Kidney tubule cell (primary cell): ENCODE data around the gene CTBP2.

Experiments
- DNase-seq: peaks from one replicate; pipeline ENCODE4 v3.0.0-alpha.2; 2018; ENCODE audit warnings: low spot score

The CTBP2 gene

DNA sequence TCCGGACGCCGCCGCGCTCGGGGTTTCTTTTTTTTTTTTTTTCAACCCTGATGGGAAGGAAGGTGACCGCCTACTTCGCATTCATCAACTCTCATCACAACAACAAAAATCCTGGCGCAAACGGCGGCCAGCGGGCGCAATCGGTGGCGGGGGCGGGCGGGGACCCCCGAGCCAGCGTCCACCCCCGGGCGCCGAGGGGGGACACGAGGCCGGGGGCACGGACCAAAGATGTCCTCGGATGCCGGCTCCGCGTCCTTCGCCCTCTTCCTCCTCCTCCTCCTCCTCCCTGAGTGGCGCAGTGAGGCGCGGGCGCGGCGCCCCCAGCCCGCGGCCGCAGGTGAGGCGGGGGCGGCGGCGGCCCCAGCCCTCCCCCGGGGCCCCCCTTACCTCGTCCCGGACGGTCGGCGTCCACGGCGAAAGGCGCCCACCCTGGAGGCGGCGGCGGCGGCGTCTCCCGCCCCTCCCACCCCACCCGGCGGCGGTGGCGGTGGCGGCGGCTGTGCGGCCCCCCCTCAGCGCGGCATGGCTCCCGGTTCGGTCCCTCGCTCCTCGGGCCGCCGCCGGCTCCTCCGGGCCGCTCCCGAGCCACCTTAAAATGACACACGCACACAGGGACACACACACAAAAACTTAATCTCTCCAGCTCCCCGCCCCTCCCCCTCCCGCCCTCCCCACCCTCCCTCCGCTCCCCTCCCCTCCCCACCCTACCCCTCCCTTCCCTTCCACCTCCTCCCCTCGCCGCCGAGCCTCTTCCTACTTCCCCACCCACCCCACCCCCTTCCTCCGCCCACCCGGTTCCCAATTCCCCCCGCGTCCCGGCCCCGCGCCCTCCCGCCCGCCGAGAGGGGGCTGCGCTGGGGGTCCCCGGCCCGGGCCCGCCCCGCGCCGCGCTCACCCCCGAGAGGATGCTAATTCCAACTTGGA is at the start of gene CTBP2:
Gene CTBP2, minus strand, starts transcription at position 632 of the 924 bp plus-strand sequence.
- peak; percentile 76 for DNase-seq

DNA sequence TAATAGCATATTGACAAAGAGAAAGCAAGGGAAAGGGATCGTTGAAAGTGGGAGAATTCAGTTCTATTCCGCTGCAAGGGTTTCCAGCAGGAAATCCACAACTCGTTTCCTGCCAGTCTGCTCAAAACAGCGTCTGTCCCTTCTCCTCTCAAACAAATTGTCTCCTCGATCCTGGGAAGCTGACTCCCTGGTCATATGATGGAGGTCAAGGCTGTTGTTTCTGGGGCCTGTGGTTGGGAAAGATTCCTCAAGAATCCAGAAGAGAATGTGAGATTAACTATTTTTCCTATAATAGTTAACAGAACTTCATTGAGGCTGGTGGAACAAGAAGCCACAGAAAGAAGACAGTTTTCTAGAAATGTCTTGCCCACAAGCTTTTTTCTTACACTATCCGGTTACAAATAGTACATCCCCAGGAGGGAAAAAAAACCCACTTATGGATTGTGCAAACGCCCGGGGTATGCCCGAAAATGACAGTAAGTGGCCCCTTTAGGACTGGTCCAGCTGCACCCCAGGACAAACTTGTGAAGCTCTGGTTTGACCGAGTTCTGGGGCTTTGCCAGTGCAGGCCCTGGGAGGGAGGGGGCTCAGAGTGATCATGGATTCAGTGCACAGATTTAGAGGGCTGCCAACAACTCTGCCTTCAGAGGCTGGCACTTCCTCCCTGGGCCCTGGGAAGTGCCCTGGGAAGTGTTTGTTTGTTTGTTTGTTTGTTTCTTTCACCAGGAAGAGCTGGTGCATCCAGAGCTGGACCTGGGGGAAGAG is 49.4 kb upstream of the CTBP2 start:
- DNase-seq: peak; percentile 80

DNA sequence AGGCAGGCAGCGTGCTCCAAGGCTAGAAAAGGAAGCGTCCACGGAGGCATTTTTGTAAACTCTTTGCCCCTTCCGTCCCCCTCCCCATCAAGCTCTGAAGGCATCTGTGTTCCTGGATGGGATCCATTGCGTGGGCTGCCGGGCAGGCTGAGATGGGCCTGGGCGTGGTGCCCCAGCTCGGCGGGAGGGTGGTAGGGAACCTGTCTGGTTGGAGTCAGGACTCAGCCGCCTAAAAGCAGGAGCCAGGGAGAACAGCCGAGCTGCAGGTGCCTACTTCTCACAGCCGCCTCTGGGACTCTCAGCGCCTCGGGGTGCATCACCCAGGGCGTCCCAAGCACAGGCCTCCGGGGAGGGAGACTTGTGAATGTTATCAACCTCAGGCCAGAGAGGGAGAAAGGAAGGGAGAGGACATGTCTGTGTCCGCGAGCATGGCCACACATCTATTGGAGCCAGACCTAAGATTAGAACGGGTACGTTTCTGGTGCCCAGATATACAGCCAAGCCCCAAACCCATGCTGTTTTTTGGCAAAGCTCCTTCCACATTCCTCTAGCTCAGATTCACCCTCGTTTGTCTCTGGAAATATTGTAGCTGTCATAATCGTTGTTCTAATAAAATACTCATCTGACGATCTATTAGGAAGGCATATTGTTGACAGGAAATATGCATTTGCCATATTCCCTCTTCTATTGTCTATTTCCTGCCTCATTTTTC is 48.6 kb upstream of the CTBP2 start:
- no peak for DNase-seq

DNA sequence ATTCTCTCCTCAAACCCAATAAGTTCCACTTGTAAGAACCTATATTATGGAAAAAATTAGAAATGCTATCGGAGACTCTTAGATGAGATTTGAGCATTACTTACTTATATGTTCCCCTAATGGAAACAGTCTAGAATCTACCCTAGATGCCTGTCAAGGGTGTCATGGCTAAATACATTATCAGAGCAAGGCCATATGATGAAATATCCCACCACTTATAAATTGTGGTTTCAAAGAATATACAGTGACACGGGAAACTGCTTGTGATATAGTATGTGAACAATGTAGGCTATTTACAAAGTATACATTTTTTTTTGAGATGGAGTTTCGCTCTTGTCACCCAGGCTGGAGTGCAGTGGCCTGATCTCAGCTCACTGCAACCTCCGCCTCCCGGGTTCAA is 46.3 kb upstream of the CTBP2 start:
- no peak for DNase-seq

DNA sequence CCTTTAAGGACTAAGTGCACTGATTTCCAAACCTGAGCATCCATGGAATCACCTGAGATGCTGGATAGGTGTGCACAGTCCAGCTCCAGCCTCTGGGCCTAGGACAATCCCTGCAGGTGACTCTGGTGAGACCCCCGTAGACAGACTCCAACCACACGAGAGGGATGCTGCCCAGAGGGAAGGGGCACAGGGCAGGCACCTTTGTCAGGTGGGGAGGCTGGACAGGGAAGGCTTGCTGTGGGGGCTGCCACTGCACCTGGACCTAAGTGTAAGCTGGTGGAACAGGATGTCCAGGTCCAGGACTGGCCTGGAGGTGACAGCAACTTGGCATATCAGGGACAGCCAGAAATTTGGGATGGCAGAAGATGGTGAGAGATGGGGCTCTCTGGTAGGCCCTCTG is 45.1 kb upstream of the CTBP2 start:
- DNase-seq: no peak

DNA sequence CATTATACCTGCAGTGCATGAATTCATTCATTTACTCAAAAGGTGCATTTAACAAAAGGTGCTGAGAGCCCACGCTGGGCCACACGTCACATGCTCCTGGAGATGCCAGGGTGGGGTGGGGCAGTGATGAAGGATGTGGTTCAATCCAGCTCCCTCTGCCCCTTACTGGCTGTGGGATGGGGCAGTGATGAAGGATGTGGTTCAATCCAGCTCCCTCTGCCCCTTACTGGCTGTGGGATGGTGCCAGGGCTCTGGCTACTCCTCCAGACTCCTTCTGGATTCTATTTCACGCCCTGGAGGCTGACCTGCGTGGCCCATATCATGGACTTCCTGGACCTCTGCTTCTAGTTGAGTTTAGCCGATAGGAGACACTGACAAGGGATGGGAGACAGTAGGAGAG is 44.0 kb upstream of the CTBP2 start:
- no peak for DNase-seq

DNA sequence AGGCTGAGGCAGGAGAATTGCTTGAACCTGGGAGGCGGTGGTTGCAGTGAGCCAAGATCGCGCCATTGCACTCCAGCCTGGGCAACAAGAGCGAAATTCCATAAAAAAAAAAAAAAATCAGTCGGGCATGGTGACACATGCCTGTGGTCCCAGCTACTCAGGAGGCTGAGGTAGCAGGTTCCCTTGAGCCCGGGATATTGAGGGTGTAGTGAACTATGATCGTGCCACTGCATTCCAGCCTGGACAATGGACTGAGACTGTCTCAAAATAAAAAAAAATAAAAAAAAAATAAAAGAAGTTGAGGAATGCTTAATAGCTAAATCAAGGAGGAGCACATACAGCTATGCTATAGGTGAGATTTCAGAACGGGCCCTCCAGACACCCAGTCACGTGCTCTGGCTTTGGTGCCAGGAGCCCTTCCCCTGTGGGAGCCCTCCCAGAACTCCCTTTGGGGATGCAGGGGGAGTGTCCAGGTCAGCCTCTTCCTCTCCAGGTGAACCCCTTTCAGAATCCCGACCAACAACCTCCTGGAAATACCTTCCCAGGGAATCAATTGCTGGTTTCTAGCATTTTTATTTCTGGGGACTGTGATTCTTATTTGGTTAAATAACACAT is 42.9 kb upstream of the CTBP2 start:
- DNase-seq: peak; percentile 68

DNA sequence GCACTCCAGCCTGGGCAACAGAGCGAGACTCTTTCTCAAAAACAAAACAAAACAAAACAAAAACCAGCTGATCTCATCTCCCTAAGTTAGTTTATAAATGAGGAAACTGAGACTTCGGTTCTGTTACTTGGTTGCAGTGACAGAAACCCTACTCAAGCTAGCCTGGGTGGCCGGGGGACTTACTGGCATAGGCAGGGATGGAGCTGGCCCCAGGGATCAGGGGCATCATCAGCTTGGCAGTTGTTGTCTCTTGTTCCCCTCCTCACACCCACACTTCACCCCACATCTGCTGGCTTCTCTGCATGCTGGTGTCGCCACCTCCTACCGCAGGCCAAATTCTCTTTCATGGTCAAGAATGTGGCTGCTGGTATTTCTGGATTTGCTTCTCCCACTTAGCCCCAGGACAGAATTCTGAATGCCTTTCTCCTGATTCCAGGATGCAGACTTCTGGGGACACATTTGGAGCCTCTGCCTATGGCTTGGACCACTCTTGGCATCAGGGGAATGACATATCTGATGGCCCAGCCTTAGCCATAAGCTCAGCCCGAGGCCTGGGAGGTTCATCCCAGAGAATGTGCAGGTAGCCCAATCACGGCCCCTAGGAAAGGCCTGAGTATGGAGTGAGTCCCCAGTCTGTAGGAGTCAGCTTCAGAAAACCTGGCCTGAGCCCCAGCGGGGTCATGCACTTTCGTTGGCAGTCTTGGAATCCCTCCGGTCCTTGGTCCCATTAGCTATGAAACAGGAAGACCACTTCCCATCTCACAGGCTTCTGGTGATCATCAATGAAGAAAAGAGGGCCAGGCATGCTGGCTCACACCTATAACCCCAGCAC is 41.6 kb upstream of the CTBP2 start:
- no peak for DNase-seq

DNA sequence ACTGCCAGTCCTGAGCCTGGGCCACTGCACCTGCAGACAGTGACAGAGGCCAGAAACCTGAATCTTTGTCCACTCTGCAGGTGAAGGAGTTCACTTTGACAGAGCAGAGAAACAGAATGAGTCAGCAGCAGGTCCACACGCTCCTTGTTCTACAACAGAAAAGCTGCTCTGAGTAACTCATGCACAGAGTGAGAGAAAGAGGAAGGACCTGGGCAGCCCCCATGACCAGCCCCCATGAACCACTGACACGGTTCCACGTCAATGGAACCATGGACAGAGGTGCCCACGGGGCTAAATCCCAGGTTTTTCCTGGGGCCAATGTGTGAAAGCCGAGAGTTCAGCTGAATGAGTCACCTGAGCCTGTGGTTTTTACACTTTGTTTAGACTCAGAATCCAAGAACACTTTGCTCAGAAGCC is 40.8 kb upstream of the CTBP2 start:
- peak; percentile 97 for DNase-seq

DNA sequence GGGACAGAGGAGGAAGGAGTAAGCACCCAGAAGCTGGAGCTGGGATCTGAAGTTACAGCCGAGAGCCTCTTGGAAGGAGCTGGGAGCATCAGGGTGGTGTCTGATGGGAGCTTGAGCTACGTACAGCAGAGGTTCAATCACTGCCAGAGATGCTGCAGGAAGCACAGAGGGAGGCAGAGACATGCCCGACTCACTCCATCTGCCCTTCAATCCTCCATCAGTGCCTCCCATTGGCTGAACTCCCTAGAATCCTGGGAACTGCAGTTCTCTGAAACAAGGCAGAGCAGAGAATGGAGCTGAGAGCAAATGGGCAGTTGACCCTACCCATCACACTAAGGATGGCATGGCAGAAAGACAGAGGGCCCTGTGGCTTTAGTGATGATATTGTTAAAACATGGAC is 40.0 kb upstream of the CTBP2 start:
- DNase-seq: no peak

DNA sequence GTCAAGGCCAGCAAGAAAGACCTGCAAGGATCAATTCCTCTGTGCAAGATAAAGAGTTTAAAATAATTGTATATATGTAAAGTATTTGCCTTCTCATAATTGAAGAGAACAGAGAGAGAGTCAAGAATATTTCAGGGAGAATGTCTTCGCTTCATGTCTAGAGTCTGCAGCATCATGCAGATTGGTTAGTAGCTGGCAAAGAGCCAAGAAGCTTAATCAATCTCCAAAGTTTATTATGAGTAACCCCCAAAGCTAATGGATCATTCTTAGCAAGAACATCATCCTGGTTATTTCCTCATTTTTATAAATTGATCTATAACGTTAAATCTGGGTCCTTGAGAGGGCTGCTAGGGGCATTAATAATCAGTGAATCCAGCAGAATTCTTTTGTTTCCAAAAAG is 38.9 kb upstream of the CTBP2 start:
- DNase-seq: no peak

DNA sequence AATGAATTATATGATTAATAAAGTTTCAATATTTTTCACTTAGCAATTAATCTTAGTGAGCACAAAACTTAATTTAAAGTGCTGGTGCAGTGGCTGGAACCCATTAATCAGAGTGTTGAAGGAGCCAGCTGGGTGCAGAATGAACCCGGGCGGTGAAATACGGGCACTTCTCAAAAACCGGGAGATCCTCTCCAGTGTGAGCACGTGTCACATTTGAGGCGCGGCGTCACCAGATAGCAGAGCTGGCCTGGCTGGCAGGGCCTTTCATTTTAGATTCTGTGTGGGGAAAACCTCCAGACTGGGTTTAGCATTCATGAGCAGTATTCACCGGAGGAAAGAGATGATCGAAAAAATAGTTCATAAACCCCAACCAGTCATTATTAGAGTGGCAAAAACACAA is 34.5 kb upstream of the CTBP2 start:
- DNase-seq: no peak

DNA sequence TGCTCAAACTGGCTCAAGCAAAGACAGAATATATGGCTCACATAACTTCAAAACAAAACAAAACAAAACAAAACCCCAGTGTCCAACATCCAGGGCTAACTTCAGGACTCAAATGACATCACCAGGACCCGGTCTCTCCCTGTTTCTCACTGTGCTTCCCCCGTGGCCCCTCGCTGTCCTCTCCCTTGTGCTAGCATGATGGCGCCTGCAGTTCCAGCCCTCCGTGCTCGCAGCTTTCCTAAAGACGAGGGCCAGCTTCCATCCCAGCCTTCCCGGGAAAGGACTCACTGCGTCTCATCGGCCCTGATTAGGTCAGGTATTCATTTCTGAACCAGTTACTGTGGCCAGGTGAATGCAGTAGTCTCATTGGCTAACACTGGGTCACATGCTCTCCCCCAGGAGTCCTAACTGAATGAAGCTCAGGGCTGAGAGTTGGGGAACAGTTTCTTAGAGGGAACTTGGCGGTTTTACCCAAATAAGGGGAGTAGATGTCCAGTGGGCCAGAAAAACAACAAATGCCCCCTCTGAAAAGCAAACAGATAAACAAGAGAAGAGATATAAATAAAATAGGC is 33.0 kb upstream of the CTBP2 start:
- no peak for DNase-seq

DNA sequence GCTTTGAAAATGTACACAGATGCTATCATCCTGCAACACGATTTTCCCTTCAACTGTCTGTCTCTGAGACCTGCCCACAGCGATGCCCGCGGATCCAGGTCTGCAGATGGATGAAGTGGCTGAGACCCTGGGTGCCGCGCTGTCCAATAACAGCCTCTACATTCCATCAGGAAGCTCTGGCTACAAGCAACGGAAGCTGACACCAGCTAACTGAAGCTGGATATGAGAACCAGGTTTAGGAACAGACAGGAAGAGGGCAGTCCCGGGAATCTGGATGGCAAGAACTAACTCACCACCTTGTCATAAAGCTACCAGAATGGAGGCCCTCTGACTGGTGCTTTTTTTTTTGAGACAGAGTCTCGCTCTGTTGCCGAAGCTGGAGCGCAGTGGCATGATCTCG is 32.3 kb upstream of the CTBP2 start:
- DNase-seq: no peak

DNA sequence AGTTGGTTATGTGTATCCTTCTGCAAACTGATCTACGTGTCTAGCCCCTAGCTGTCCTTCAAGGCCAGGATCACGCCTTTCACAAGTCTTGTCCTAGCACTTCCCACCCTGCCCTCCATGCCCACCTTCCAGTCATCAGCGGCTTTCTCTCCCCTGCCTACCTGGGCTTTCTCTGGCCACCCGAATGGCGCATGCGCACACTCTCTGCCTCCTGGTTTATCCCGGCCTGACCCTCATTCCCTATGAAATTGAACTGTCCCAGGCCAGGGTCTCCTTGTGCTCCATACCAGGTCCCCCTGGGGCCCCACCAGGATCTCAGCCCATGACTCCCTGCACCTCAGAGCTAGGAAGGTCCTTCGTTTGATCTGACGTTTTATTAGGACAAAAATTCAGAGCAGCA is 31.6 kb upstream of the CTBP2 start:
- no peak for DNase-seq

DNA sequence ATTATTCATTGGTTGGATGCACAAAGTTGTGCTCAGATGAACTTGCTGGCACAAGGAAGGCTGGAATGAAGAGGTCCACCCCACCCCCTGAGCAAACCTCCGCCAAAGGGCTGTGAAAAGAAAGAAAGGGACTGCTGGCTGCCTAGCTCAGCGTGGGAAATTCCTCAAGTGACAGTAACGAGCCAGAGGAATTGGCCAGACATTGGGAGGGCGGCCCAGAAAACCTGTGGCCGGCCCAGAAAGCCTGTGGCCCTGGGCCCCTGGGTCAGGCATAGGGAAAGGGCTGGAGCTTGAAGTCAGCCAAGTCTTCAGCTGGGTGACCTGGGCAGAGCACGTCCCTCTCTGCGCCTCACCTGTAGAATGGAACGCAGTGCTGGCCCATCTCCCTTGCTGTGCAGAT is 30.6 kb upstream of the CTBP2 start:
- no peak for DNase-seq

DNA sequence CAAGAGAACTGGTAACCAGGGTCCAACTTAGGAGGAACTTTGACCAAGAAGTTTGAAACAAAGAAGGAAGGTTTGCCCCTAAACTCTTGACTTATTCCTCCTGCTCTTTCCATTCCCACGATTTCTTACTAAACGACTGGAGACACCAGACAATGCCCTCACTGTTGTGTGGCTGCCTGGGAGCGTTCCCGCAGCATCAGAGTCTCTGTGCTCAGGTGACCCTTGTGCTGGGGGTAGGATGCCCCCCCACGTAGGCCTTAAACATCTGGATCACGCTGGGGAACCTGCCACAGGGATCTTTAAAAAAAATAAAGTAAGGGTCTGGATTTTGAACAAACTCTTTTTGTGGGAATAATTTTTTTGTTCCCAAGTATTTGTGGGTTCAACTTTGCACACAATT is 30.1 kb upstream of the CTBP2 start:
- no peak for DNase-seq

DNA sequence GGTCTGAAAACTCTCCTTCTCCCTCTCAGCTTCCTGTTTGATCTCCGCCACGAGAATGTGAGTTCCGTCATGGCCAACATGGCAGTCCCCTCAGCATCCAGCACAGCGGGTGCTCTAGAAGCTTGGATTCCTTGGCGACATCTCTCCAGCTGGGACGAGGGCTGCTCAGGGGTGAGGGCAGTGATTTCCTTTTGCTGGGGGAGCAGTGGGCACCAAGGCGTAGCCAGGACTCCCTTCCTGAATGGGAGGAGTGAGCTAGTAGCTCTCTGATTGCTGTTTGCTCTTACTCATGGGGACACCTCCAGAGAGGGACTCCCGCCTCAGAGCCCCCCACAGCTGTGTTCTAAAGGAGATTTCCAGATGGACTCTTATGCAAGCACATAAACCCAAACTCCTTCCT is 28.8 kb upstream of the CTBP2 start:
- no peak for DNase-seq

DNA sequence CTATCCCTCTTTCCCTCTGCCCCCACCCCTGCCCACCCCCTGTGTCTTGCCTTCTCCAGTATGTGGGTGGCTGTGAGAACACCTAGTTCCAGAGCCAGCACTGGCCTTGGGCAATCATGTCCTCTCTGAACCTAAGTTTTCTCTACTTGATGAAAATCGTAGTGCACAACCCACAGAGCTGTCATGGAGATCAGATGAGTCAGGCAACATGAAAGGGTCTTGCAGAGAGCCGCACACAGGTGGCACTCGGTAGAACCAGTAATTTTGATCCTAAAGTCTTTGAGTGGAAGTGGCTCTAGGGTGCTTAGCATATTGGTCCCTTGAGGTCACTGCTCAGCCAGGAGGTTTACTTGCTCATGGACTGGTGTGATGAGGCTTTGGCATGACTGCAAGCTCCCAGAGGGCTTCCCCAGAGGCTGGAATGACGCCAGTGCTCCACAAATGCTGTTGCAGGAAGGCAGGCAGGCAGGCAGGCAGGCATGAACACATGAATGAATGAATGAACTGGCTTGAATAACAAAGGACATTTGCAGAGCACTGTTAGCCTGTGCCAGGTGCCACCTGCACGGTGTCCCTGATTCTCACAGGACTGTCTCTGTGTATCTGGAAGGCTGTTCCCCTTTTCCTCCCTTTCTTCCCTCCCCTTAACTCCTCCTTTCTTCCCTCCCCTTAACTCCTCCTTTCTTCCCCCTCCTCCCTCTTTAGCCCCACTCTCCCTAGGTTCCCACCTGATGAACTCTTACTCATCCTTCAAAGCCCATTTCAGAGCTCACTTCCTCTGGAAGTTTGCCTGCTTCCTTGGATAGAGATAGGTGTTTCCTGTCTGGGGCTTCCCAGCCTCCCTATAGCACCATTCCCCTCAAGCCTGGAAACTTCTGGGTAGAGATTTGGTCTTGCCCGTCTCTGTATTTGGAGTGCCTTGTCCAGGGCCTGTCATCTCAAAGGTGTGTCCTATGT is 27.2 kb upstream of the CTBP2 start:
- no peak for DNase-seq
